HG02981 (cell line): ENCODE results near the gene PARVB.
A peak's percentile ranks its signal among the peaks of the same experiment; 100 is the strongest.

Experiments used
- ATAC-seq: cut with Tn5 transposase; IDR thresholded peaks from one replicate; pipeline ENCODE4 v1.9.1; 2021; ENCODE audit warnings: mild to moderate bottlenecking, moderate library complexity; ENCODE audit not compliant: unreplicated experiment

PARVB gene

GRCh38 chr22:44154436-44154942 is 130.4 kb downstream of the PARVB start:
- ATAC-seq: no peak

GRCh38 chr22:44155115-44155514 is 131.0 kb downstream of the PARVB start:
- no peak for ATAC-seq

- ATAC-seq: no peak
Measured at GRCh38 chr22:44157916-44158618, 134.0 kb downstream of the PARVB start.

- no peak for ATAC-seq
Measured at GRCh38 chr22:44158816-44159215, 134.7 kb downstream of the PARVB start.

- ATAC-seq: no peak
Measured at GRCh38 chr22:44159221-44159620, 135.1 kb downstream of the PARVB start.

- ATAC-seq: no peak
Measured at GRCh38 chr22:44159811-44160210, 135.7 kb downstream of the PARVB start.

GRCh38 chr22:44160421-44160820 is 136.3 kb downstream of the PARVB start:
- ATAC-seq: no peak

- ATAC-seq: no peak
Measured at GRCh38 chr22:44161673-44162072, 137.6 kb downstream of the PARVB start.

- ATAC-seq: no peak
Measured at GRCh38 chr22:44162960-44163359, 138.9 kb downstream of the PARVB start.

- no peak for ATAC-seq
Measured at GRCh38 chr22:44163536-44163935, 139.4 kb downstream of the PARVB start.

GRCh38 chr22:44164031-44164430 is 139.9 kb downstream of the PARVB start:
- no peak for ATAC-seq

- no peak for ATAC-seq
Measured at GRCh38 chr22:44165286-44165874, 141.3 kb downstream of the PARVB start.

- ATAC-seq: no peak
Measured at GRCh38 chr22:44166498-44167276, 142.6 kb downstream of the PARVB start.

GRCh38 chr22:44167501-44167900 is 143.4 kb downstream of the PARVB start:
- no peak for ATAC-seq

- ATAC-seq: no peak
Measured at GRCh38 chr22:44168206-44168605, 144.1 kb downstream of the PARVB start.

- ATAC-seq: no peak
Measured at GRCh38 chr22:44170470-44170869, 146.4 kb downstream of the PARVB start.

- ATAC-seq: no peak
Measured at GRCh38 chr22:44171561-44171960, 147.5 kb downstream of the PARVB start.

GRCh38 chr22:44172370-44173108 is 148.4 kb downstream of the PARVB start:
- ATAC-seq: peak; percentile 54

- ATAC-seq: no peak
Measured at GRCh38 chr22:44173154-44173553, 149.1 kb downstream of the PARVB start.

GRCh38 chr22:44175676-44176075 is 151.6 kb downstream of the PARVB start:
- ATAC-seq: no peak
